Measurements from ENCODE around the gene CDK11A.
"Not testable (repeated sequence)": the region's sequence is repeated elsewhere in the genome, so short reads cannot be mapped to it uniquely, and the experiment has no call there.

The CDK11A gene

DNA sequence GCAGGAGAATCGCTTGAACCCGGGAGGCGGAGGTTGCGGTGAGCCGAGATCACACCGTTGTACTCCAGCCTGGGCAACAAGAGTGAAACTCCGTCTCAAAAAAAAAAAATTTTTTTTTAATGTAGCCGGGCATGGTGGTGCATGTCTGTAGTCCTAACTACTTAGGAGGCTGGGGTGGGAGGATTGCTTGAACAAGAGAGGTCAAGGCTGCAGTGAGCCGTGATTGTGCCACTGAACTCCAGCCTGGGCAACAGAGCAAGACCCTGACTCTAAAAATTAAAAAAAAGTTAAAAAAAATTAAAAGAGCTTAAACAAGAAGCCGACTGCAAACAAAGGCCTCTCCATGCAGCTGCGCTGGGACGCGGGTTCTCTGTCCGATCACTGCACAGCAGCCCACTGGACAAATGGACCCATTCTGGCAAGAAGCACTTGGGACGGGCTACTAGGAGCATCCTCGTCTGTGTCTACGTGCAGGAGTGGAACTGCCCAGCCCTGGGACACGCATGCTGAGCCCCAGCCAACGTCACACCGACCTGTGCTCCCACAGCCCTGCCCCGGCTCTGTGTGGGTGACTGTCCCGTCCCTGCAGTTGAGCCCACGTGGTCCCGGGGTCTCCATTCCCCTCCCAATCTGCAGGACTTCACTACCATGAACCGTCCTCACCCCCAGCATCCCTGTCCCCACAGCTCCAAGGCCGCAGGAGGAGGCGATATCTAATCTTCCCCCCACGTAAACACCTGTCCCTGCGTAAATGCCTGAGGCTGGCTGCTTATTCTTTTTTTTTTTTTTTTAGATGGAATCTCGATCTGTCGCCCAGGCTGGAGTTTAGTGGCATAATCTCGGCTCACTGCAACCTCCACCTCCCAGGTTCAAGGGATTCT is 43.9 kb downstream of the CDK11A start:
- DNase-seq: no peak

- DNase-seq: no peak
Measured at GRCh38 chr1:1678581-1679380, 45.4 kb downstream of the CDK11A start.

DNA sequence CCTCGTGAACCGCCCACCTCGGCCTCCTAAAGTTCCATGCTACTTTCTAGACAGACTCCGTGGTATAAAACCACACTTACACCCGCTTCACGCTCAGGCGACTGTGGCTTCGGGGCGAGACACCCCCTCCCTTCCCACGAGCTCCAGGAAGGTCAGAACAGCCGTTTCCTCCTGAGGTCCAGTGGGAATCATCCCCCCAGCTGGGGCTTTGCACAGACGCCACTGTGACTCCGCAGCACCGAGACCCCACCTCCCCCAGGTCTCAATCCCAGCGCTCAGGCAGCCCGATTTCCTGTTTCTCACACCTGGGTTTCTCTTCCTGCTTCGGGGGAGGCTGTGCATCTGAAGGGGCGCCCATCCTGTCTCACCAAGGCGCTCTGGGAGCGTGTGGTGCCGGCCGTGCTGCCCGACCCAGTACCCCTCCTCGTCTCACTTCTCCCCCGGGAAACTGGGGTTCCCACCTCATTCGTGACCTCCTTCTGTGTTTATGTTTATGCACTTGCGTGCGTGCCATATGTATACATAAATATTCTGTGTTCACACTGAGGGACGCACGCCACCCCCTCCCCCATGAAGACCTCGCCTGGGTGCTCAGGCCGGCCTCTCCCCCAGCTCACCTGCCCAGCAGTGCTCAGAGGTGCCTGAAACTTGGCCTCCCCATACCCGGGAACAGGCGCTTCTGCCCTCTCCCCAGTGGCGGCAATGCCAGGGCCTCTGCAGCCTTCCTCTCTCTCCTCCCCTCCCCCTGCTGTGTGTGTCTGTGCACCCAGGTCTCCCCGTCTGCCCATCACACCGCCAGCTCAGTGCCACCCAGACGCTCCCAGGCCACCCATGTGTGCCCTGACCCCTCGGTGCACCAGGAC is 46.2 kb downstream of the CDK11A start:
- DNase-seq: no peak

DNA sequence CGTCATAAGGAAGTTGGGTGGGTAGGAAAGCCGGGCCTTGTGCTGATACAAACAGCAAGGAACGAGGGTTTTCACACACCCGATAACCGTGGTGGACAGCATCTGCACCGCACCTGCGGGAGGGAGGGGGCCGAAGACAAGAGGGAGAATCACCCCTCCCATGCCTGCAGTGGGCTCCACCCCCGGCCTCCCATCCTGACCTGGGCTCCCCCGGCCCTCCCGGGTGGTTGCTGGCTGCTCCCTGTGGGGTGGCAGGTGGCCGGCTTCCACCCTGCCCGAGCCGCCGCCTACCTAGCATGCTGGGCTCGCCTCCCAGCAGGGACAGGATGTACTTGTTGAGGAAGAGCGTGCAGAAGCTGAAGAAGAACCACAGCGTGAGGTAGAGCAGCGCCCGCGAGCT is 48.1 kb downstream of the CDK11A start:
- DNase-seq: not testable (repeated sequence)

DNA sequence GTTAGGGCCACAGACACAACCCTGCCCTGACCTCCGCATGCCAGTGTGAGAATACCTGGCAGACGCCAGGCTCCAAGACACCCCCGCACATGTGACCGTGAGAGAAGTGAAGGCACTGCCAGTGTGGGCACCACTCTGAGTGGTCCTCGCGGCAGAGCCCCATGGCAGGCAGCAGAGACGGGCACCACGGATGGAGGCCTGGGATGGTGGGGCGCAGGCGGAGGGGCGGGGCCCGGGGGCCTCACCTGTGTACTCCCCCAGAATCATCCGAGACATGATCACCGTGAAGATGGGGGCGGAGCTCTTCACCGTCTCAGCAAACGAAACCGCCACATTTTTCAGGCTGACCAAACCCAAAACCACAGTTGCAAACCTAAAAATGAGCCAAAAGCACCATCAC is 48.9 kb downstream of the CDK11A start:
- DNase-seq: not testable (repeated sequence)

DNA sequence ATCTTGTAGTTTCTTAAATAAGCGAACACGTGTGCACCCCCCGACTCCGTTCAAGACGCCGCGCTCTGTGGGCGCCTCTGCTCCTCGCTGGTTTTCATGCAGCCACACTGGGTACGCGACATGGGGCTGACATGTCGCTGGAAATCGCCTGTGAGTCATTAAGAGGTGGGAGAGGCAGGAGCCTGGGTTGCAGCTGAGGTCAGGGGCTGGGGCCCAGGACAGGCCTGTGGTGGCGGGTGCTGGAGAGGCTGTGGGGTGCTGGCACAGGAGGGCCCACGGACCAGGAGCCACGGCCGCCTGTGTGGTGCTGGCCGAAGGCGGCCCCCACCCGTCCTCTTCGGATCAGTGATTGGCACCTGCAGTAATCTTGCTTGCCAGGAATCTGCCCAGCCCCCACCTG is 49.4 kb downstream of the CDK11A start:
- not testable (repeated sequence) for DNase-seq

DNA sequence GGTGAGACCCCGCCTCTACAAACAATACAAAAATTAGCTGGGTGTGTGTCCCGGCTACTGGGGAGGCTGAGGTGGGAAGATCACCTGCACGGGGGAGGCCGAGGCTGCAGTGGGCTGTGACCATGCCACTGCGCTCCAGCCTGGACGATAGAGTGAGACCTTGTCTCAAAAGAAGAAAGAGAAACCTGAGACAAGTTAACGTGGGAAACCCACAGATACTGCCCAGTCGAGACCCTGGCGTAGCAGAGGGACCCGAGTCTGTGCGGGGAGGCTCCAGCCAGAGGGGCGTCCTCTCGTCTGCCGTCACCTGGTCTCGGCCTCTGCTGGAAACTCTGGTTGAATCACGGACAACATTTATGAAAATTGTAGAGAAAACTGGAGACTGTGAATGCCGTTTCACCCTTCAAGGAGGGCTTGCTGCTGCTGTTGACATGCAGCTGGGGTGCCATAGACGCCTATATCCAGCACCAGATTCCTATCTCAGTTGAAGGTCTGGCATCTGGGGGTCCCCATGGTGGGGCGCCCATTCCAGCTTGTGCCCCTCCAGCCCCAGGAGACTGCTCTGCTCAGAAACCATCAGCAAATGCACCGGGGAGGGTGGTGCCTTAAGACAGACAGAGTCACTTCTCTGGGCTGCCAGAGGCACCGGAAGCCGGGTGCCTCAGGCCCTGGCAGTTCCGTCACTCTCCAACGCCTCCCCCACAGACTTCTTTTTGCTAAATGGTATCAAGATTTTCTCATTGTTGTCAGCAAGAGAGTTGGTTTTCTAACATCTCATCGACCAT is 51.8 kb downstream of the CDK11A start:
- DNase-seq: no peak

GRCh38 chr1:1671365-1672119 is 52.6 kb downstream of the CDK11A start:
- no peak for DNase-seq

DNA sequence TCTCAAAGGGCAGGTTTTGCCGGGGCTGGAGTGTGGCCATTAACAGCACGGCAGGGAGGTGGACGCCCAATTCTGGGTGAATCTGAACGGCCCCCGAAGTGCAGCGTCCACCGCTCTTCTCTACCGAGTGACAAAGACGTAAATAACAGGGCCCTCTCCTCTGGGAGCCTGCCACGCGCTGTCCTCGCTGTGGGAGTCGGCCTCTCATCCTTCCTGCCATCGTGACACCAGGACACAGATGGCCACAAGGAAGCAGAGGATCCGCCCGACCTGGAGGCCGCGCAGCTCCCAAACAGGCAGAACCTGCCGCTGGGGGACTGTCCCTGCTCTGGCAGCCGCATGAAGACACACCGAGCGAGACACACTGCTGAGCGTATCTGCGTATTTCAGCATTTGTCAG is 53.3 kb downstream of the CDK11A start:
- no peak for DNase-seq

- DNase-seq: no peak
Measured at GRCh38 chr1:1669468-1670440, 54.4 kb downstream of the CDK11A start.

GRCh38 chr1:1666526-1666925 is 57.6 kb downstream of the CDK11A start:
- no peak for DNase-seq

- DNase-seq: no peak
Measured at GRCh38 chr1:1665815-1666251, 58.3 kb downstream of the CDK11A start.

GRCh38 chr1:1664941-1665814 is 59.0 kb downstream of the CDK11A start:
- no peak for DNase-seq

DNA sequence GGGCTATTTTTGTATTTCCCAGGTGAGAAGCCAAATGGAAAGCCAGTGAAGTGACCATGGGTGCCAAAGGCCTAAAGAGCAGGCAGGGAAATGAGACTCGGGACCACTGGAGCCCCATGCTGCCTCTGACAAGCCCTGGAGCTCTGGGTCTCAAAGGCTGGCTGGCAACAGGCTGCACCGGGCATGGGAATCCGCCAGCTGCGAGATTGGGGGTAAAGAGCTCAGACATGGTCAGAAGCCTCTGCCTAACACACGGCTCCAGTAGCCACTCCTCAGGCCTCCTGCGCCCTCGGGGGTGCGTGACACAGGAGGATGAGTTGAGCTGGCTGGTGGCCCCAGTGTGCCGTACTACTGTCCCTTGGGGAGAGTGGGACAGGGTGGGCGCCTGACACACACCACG is 59.8 kb downstream of the CDK11A start:
- not testable (repeated sequence) for DNase-seq

GRCh38 chr1:1662830-1663560 is 61.2 kb downstream of the CDK11A start:
- DNase-seq: not testable (repeated sequence)

- DNase-seq: not testable (repeated sequence)
Measured at GRCh38 chr1:1662392-1662791, 61.8 kb downstream of the CDK11A start.

DNA sequence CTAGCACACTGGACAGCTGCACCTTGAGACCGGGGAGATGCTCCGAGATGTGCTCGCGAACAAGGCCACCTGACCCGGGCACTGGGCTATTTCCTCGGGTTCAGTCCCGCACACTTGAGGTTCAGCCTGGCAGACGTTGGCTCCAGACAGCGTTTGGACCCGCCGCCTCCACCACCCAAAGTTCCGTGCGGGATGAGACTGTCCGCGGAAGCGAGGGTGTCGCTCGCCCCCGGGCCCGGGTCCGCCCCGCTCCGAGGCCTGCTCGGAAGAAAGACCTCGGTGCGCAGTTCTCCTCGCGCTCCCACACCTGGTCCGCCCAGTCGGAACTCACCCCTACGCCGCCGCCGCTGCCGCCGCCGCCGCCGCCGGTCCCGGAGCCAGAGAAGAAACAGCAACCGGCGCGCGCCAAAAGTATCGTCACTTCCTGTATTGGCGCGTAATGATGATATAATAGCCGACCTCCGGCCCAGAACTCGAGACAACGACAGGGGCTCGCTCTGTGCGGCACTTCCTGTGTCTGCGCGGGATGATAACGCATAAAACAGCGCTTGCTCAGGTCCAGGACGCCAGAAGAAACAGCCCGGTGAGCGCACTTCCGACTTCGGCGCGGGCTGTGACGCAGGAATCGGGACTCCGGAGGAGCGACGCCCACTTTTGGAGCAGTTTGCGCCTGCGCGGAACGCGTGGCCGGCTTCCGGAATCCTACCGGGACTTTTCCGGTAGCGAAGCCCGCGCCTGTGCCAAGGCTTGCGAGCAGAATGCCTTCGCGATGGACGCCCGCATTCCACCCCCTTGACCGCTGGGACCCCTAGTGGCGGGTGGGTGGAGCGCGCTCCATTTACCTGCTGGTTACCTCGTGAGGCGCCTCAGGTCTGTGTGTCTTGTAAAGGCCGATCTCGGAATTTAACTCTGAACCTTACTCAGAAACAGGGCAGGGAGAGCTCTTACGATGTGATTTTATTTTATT is 65.3 kb downstream of the CDK11A start, which contains the start of gene CDK11B:
TSS of gene CDK11B (minus strand) at position 422 of the 967 bp plus-strand sequence. CDS start 1,519 bp downstream, outside the sequence.
- peak; percentile 92 for DNase-seq
